Muscle layer of colon (tissue), 2 donors: Measurements from ENCODE around the gene FAM20A.

ENCODE experiments used
- H3K27ac ChIP-seq: one replicate; pipeline ENCODE4 v1.7.0; 2013; ENCODE audit warnings: low read depth, mild to moderate bottlenecking, low read length, moderate library complexity
- H3K27me3 ChIP-seq, 2 donors: one replicate each; pipeline ENCODE4 v1.7.0; 2013; ENCODE audit warnings: low read length in 2 of 2, mild to moderate bottlenecking in 2 of 2; ENCODE audit not compliant: insufficient read depth in 2 of 2, control insufficient read depth in 1 of 2
- H3K36me3 ChIP-seq: one replicate; pipeline ENCODE4 v1.7.0; 2013; ENCODE audit warnings: mild to moderate bottlenecking, low read length; ENCODE audit not compliant: insufficient read depth
- H3K4me1 ChIP-seq: one replicate; pipeline ENCODE4 v1.7.0; 2013; ENCODE audit warnings: mild to moderate bottlenecking, low read length; ENCODE audit not compliant: insufficient read depth
- H3K4me3 ChIP-seq, 2 donors: one replicate each; pipeline ENCODE4 v1.7.0; 2013; ENCODE audit warnings: low read length in 2 of 2, low read depth in 1 of 2, mild to moderate bottlenecking in 1 of 2, moderate library complexity in 1 of 2
- H3K9ac ChIP-seq: one replicate; pipeline ENCODE4 v1.7.0; 2013; ENCODE audit warnings: low read length
- H3K9me3 ChIP-seq: one replicate; pipeline ENCODE4 v1.7.0; 2013; ENCODE audit warnings: mild to moderate bottlenecking, low read length
- donor health status: abdominal sarcoma.
- donor health status: Adenocarcinoma of cecum.

FAM20A gene

DNA sequence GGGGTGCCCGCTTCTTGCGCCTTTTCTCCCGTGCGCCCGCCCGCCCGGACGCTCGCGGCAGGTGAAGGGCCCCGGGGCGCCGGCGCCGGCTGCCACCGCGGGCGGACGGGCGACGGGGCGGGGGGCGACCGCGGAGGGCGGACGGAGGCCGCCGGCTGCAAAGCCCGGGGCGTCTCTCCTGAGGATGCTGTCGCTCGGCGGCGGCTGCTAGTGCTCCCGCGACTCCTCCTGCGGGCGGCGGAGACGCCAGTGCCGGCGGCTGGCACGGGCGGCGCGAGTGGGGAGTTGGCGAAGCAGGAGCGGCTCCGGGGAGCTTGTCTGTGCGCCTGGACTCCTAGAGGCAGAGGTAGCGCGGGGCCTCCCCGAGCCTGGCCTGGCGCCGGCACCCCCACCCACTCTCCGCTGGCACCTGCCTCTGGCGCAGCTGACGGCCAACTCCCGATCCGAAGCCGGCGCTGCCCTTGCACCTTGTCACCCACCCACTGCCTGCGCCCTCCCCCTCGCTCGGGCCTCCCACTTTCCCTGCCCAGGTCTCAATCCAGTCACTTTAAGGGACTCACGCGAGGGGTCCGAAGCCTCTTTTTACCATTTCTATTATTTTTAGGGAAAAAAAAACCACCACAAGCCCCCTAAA lies at the start of gene FAM20A:
TSS of gene FAM20A (minus strand) at position 437 of the 634 bp plus-strand sequence. CDS start 701 bp downstream, outside the sequence.
- no peaks in the 10 kb centered on the region for H3K9me3 ChIP-seq
- H3K9ac ChIP-seq = no peak within 1 kb of the TSS
- peak within 1 kb of the TSS; percentile 28 to 50 for H3K4me3 ChIP-seq
- H3K27ac ChIP-seq = peak within 1 kb of the TSS; percentile 27
- peaks cover 0 to 26% of the 10 kb centered on the region in 2 donors for H3K27me3 ChIP-seq
- no peaks in the 10 kb centered on the region for H3K4me1 ChIP-seq
- H3K36me3 ChIP-seq = no peaks in the 10 kb centered on the region

DNA sequence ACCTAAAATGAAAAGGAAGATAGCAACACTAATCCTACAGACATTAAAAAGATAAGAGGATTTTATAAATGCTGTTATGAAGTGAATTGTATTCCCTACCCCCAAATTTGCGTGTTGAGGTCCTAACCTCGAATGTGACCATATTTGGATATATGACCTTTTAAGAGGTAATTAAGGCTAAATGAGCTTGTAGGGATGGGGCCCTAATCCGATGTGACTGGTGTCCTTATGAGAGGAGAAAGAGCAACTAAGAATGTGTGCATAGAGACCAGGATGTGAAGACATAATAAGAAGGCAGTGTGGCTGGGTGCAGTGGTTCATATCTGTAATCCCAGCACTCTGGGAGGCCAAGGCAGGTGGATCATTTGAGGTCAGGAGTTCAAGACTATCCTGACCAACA lies 48.2 kb upstream of the FAM20A start:
- H3K9ac ChIP-seq = no peak overlapping the region
- H3K36me3 ChIP-seq = no peaks in the 10 kb centered on the region
- no peak overlapping the region for H3K4me3 ChIP-seq

DNA sequence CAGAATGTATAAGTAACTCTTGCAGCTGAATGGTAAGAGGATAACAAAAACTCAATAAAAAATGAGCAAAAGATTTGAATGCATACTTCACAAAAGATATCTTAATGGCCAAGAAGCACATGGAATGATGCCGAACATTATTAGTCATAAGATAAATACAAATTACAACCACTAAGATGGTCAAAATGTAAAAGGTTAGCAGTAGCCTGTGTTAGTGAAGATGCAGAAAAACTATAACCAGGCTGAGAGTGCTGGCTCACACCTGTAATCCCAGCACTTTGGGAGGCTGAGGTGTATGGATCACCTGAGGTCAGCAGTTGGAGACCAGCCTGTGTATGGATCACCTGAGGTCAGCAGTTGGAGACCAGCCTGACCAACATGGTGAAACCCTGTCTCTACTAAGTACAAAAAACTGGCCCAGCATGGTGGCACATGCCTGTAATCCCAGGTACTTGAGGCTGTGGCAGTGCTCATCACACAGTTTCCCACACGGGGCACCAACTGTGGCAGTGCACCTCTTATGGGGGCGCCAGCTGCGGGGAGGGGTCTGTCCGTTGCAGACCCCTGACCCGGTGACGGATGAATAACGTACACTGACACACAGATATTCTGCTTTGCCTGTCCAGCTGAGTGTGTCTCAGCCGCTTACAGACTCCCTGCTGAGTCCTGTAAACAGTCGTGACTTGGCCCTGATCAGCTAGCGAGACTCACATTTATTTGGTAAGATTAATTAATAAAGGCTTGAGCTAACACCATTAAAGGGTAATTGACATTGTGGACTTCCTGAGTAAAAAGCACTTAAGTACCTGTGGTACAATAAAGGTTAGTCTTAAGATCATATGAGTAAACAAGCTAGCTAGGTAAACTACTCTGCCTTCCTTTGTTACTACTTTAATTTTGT lies 45.7 kb upstream of the FAM20A start:
- Histone ChIP-seq H3K36me3 (no peaks in the 10 kb centered on the region), H3K9ac (no peak overlapping the region), H3K27ac (no peak overlapping the region), H3K4me3 (no peak overlapping the region), H3K9me3 (no peaks in the 10 kb centered on the region), H3K4me1 (no peaks in the 10 kb centered on the region), H3K27me3 (no peaks in the 10 kb centered on the region)

More for the DNA sequence above, 48.2 kb upstream of the FAM20A start:
- H3K27me3 ChIP-seq = no peaks in the 10 kb centered on the region
- no peak overlapping the region for H3K27ac ChIP-seq
- H3K9me3 ChIP-seq = no peaks in the 10 kb centered on the region
- H3K4me1 ChIP-seq = no peaks in the 10 kb centered on the region

DNA sequence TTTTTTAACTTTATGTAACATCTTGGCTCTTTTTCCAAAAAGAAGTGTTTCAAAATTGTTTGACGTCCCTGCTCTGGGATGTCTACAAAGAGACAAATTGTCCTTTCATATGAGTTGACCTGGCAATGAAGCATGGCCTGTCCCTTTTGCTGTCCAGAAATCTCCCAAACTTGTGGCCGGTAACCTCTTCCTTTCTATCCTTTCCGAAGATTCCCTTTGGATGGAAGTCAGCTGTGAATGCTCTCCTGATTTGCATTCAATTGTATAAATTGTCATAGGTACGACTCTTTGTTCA lies 40.9 kb upstream of the FAM20A start:
- Histone ChIP-seq H3K9ac (no peak overlapping the region), H3K27ac (no peak overlapping the region), H3K36me3 (no peaks in the 10 kb centered on the region), H3K9me3 (no peaks in the 10 kb centered on the region), H3K4me1 (no peaks in the 10 kb centered on the region), H3K27me3 (no peaks in the 10 kb centered on the region), H3K4me3 (no peak overlapping the region)

DNA sequence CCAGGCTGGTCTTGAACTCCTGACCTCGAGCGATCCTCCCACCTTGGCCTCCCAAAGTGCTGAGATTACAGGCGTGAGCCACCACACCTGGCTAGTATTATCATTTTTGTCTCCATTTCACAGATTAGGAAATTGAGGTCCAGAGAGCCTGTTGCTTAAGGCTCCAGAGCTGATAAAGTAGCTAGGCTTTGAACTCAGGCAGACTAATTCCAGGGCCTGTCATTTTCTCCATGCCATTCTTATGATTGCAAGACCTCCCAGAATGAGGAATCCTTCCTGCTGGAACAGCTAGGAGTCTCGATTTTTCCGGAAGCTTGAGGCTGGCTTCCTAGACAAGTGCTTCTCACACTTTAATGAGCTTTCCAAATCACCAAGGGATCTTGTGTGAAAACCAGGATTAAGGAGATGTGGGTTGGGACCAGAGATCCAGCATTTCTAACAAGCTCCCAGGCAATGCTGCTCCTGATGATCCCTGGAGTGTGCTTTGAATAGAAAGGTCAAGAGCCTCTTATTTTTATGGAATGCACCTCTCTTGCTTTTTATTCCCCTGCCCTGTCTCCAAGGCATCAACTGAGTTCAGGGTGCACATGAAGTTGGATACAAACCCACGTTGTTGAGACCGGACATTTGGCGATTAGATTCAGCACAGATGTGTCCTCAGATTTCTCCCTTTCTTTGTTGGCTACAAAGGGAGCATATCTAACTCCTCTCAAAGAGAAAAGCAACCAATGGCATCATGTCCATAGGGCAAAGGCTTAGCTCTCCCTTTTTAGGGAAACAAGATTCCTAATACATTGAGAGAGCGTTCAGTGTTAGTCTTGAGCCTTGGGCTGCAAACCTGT lies 40.3 kb upstream of the FAM20A start:
- no peaks in the 10 kb centered on the region for H3K4me1 ChIP-seq
- no peak overlapping the region for H3K27ac ChIP-seq
- no peaks in the 10 kb centered on the region for H3K27me3 ChIP-seq
- H3K9me3 ChIP-seq = no peaks in the 10 kb centered on the region
- H3K9ac ChIP-seq = no peak overlapping the region
- no peaks in the 10 kb centered on the region for H3K36me3 ChIP-seq
- no peak overlapping the region for H3K4me3 ChIP-seq

DNA sequence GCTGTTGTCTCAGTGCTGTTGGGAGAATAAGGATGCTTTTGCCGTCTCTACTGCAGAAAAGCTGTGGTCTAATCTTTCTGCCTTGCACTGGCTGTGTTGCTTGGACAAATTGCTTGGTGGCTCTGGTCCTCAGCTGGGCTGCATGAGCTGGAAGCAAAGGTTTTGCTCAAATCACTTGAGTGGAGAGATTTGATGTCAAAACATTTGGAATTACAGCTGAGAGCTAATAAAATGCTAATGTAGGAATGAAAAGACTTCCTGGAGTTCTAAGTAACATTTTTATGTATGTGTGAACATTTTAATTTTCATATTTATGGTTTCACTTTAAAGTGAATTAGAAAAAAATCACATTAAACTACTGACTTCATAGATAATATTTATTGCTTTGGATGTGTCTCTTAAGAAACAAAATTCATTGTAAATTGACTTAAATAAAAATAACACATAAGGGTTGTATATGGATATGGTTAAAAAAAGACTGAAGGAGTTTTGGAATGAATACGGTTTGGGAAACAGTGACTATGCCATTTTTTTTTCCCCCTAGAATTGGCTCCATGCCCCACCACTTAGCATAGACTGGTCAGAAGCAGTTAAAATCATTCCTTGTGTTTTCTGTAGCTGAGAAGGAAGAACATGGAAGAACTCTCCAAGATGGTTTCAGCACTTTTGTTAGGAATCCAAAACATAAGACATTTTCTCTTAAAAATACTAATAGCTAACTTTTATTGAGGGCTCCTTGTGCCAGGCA lies 39.2 kb upstream of the FAM20A start:
- no peaks in the 10 kb centered on the region for H3K27me3 ChIP-seq
- no peaks in the 10 kb centered on the region for H3K36me3 ChIP-seq
- H3K9ac ChIP-seq = no peak overlapping the region
- H3K9me3 ChIP-seq = no peaks in the 10 kb centered on the region
- H3K27ac ChIP-seq = no peak overlapping the region
- no peak overlapping the region for H3K4me3 ChIP-seq
- no peaks in the 10 kb centered on the region for H3K4me1 ChIP-seq

DNA sequence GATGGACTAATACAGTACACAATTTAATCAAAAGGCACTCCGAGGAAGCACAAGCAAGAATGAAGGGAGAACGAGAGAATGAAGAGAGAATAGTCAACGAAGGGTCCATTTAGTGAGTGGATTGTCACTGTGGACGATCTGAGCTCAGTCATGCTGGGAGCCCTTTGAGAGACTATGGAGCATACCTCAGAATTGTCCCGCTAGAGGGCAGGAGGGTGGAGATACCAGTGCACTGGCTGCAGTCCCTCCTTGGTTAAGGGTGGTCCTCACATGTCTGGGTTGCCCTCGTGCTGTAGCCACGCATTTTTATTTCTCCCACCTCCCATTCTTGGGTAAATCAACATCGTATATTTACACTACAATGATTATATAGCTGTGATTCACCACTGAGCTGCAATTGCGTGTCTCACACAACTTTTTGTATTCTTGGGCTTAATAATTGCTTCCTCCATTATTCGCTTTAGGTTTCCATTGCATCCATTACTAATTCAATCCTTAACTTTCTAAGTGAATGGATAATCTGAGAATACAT lies 33.2 kb upstream of the FAM20A start:
- Histone ChIP-seq H3K4me1 (no peaks in the 10 kb centered on the region), H3K9me3 (no peaks in the 10 kb centered on the region), H3K27me3 (no peaks in the 10 kb centered on the region), H3K4me3 (no peak overlapping the region), H3K27ac (no peak overlapping the region), H3K9ac (no peak overlapping the region), H3K36me3 (no peaks in the 10 kb centered on the region)

DNA sequence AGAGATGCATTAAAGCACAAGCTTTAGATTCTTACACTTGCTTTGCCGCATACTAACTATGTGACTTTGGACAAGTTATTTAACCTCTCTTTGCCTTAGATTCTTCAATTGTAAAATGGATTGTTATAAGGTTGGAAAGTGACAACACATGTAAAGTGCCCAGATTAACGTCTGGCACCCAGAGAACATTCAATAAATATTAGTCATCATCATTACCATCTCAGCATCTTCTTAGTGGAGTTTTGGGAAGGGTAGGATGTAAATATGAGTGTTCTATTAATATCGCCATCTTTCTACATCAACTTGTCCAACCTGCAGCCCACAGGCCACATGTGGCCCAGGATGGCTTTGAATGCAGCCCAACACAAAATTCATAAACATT lies 27.4 kb upstream of the FAM20A start:
- no peak overlapping the region for H3K27ac ChIP-seq
- no peaks in the 10 kb centered on the region for H3K4me1 ChIP-seq
- H3K9me3 ChIP-seq = no peaks in the 10 kb centered on the region
- no peak overlapping the region for H3K4me3 ChIP-seq
- no peaks in the 10 kb centered on the region for H3K36me3 ChIP-seq
- H3K9ac ChIP-seq = no peak overlapping the region
- H3K27me3 ChIP-seq = no peaks in the 10 kb centered on the region

DNA sequence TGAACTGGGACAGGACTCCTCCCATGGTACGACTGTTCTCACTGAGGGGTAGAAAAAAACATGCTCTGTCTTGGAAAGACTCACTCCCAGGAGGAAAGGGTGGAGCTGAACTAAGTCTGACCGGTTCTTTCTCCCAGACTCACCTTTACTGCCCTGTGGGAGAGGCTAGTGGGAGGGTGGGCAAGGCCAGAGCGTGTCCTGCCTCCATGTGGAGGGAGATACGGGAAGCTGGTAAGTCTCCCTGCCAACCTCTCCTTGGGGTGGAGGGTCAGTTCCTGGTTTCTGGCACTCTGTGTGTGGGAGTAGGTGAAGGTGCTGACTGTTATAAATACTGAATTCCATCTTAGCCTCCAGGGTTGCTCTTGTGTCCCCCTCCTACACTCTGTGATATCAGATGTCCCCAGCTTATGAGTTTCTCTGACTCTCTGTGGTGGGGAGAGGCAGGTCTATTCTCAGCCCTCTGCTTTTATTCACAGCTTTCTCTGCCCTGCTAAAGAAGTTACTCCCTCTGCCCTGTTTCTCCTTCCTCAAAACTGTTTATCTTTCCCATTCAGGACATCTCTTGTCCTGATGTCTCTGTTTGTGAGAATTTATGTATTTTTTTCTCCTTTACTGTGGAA lies 26.9 kb upstream of the FAM20A start:
- Histone ChIP-seq H3K4me3 (no peak overlapping the region), H3K27me3 (no peaks in the 10 kb centered on the region), H3K36me3 (no peaks in the 10 kb centered on the region), H3K9ac (no peak overlapping the region), H3K4me1 (no peaks in the 10 kb centered on the region), H3K9me3 (no peaks in the 10 kb centered on the region), H3K27ac (no peak overlapping the region)

DNA sequence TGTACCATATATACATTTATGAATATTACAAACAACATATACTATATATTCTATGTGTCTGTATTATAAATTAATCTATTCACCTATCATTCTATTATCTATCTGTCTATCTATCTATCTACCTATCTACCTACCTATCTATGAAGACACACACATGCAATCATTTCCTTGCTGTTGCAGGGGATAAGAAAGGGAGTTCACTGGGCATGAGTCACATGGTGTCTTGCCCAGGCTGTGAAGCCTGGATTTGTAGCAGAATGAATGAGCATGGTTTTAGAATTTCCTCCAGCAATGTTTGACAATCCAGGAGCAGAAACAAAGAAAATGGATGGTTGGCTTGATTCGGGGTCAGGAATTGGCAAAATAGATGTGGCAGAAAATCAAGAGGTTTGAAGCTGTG lies 23.2 kb upstream of the FAM20A start:
- Histone ChIP-seq H3K27me3 (no peaks in the 10 kb centered on the region), H3K27ac (no peak overlapping the region), H3K9me3 (no peaks in the 10 kb centered on the region), H3K4me1 (no peaks in the 10 kb centered on the region), H3K4me3 (no peak overlapping the region), H3K36me3 (no peaks in the 10 kb centered on the region), H3K9ac (no peak overlapping the region)
